Fibroblast of peridontal ligament (primary cell): ENCODE data around the gene ACTG1.

ENCODE experiments used
- DNase-seq: peaks from one replicate; pipeline ENCODE4 v3.0.0-alpha.2; 2010; ENCODE audit errors: extremely low read depth

ACTG1 gene

GRCh38 chr17:81498953-81499600 lies 13.5 kb downstream of the ACTG1 start:
- DNase-seq, result no peak

- DNase-seq, result no peak
These were observed 17.8 kb downstream of the ACTG1 start for GRCh38 chr17:81494626-81495377.

- no peak for DNase-seq
These were observed 19.2 kb downstream of the ACTG1 start for GRCh38 chr17:81493198-81494038.

GRCh38 chr17:81492706-81493105 lies 19.9 kb downstream of the ACTG1 start:
- no peak for DNase-seq

GRCh38 chr17:81492202-81492601 lies 20.4 kb downstream of the ACTG1 start:
- DNase-seq, result no peak

GRCh38 chr17:81491761-81492160 lies 20.8 kb downstream of the ACTG1 start:
- no peak for DNase-seq

GRCh38 chr17:81491181-81491581 lies 21.4 kb downstream of the ACTG1 start:
- no peak for DNase-seq

GRCh38 chr17:81489998-81490992 lies 22.3 kb downstream of the ACTG1 start:
- no peak for DNase-seq

GRCh38 chr17:81489012-81489997 lies 23.3 kb downstream of the ACTG1 start:
- DNase-seq, result no peak

- DNase-seq, result no peak
These were observed 24.2 kb downstream of the ACTG1 start for GRCh38 chr17:81488276-81488860.

- peak; percentile 43 for DNase-seq
These were observed 24.9 kb downstream of the ACTG1 start for GRCh38 chr17:81487487-81488275.

GRCh38 chr17:81487089-81487486 lies 25.5 kb downstream of the ACTG1 start:
- DNase-seq, result no peak

- DNase-seq, result no peak
These were observed 26.3 kb downstream of the ACTG1 start for GRCh38 chr17:81486199-81486810.

- peak; percentile 68 for DNase-seq
These were observed 28.2 kb downstream of the ACTG1 start for GRCh38 chr17:81484195-81484979.

- no peak for DNase-seq
These were observed 28.8 kb downstream of the ACTG1 start for GRCh38 chr17:81483862-81484194.

GRCh38 chr17:81483085-81483861 lies 29.3 kb downstream of the ACTG1 start:
- no peak for DNase-seq

- DNase-seq, result no peak
These were observed 29.9 kb downstream of the ACTG1 start for GRCh38 chr17:81482673-81483072.
